ENCODE data around the gene DHX15.

- TF ChIP-seq POLR2A (IDR thresholded peaks at IDR 0.05; ENCODE audit: low read length) (no peak), GATA1 (IDR thresholded peaks at IDR 0.05; ENCODE audit: low read depth, low read length) (no peak)
Observed at GRCh38 chr4:24515698-24516097, 68.7 kb downstream of the DHX15 start.
